ENCODE data around the gene NFIC. TPM values are rescaled to one million over a fixed set of nuclear protein-coding genes. Genes with fewer than 3 reads are reported as not detected.

NFIC gene
- polyA plus RNA-seq, 5 donors: 31.3 to 72.3 (median 36.8) TPM

DNA sequence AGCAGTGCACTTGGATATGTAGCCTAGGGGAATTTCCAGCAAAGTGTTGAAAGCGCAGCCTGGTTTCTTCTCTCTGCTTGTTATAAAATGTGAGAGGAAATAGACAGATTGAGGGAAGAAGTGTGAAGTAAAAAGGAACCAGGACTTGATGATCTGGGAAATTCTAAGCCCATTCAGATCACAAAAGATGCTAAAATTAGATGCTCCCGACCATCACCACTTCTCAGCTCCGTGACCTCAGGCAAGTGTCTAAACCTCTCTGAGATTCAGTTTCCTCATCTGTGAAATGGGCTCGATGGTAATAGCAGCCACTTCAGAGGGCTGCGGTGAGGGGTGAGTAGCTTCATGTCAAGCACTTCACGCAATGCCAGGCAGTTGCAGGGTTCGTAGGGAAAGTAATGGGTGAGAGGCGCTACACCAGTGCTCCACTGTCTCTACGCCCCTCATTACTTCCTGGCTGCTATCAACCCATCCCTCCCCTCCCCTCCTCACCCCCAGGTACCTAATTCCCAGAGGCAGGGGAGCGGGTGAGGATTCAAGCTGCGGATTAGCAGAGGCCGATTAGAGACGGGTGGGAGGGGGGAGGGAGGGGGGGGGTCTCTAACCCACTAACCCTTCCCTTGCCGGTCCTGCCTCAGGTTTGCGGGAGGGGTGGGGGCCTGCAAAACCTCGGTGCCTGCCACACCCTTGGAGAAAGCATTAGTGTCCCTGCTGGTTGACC is 9.0 kb upstream of the NFIC start:
- no peak for DNase-seq

DNA sequence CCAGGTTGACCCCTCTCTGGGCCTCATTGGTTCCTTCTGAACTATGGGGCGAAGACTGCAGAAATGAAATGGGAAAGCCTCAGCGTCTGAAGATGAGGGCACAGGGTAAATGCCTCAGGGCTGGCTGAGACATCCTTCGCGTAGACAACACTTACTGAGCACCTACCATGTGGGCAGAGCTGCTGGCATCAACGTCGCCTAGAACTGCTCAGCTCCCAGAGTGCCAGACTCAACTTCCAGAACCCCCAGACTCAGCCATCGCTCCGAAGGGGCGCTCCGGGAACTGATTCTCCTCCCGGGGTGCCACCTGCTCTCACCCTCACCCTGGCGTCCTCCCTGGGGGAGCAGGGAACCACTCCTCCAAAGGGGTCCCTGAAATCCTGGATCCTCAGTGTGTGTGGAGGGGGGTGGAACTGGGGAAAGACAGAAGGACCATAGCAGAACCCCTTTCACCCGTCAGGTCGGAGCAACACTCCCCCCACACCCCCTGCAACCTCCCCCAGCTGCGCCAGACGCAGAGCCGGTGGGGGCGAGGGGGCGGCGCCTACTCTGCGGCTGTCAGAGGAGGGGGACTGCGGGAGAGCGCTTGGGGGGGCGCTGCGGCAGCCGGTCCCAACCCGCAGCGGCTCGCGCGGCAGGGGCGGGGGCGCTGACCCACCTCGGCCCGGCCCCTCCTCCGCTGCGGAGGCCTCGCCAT is 8.2 kb upstream of the NFIC start:
- no peak for DNase-seq

DNA sequence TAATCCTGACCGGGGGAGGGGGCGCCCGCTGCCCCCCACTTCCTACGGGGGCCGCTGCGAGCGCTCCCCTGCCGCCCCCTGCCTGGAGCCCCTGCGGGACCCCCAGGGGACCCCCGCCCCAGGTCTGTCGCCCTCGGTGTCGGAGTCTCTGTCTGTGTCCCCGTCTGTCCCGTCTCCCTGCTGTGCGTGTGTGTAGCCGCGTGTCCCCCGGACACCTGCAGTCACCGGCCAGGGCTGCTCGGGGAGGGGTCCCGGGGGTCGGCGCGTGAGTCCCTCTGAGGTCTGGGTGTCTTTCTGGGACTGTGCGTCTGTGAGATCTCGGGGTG is 7.7 kb upstream of the NFIC start:
- no peak for DNase-seq

DNA sequence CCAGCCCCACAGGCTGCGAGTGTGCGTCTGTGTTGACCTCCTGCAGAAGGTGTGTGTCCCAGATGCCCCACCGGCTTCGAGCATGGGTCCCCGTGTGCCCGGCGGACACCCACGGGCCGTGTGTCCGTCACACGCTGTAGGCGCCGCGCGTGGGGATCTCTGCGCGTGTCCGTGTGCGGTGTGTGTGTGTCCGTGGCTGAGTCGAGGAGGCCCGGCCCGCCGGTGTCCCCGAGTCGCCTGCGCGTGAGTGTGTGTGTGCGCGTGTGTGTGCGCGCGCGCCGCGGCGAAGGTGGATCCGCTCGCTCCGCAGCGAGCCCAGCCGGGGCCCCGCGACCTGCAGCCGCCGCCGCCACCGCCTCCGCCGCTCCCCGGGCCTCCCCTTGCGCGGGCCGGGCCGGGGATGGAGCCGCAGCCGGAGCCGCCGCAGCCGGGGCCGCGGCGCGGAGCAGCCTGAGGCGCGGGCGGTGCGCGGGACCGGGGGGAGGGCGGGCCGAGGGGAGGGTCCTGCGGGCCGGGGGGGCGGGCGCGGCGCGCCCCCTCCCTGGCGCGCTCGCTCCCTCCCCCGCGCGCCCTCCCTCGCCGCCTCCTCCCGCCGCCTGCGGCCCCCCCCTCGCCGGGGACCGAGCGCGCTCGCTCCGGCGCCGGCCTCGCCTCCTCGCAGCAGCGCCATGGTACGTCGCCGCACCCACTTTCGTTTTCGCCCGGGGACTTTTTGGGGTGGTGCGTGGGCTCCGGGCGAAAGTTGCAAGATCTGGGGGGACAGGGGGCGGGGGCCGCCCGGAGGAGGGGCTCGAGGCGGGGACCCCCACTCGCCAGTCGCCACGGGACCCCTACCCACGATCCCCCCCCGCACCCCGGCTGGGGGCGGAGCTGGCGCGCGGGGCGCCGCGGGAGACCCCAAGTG is 7.1 kb upstream of the NFIC start:
- no peak for DNase-seq

DNA sequence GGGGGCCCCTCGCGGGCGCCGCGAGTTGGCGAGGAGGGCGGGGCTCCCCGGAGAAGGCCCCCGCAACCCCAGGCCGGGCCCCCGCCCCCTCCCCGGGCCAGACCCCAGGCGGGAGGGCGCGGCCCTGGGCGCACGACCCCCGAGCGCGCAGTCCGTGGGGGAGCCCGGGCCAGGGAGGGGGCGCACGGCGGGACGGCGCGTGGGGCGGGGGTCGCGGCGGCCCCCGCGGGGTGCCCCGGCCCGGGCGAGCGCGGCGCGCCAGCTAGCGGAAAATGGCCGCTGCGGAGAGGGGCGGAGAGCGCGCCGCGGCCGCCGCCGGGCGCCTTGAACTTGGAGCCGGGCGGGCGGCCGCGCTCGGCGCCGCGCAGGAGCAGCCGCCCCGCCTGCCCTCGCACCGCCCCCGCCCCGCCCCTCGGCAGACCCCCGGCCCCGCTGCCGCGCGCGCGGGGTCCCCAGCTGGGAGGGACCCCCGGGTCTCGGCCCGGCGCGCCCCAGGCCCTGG is 6.4 kb upstream of the NFIC start:
- DNase-seq: no peak

DNA sequence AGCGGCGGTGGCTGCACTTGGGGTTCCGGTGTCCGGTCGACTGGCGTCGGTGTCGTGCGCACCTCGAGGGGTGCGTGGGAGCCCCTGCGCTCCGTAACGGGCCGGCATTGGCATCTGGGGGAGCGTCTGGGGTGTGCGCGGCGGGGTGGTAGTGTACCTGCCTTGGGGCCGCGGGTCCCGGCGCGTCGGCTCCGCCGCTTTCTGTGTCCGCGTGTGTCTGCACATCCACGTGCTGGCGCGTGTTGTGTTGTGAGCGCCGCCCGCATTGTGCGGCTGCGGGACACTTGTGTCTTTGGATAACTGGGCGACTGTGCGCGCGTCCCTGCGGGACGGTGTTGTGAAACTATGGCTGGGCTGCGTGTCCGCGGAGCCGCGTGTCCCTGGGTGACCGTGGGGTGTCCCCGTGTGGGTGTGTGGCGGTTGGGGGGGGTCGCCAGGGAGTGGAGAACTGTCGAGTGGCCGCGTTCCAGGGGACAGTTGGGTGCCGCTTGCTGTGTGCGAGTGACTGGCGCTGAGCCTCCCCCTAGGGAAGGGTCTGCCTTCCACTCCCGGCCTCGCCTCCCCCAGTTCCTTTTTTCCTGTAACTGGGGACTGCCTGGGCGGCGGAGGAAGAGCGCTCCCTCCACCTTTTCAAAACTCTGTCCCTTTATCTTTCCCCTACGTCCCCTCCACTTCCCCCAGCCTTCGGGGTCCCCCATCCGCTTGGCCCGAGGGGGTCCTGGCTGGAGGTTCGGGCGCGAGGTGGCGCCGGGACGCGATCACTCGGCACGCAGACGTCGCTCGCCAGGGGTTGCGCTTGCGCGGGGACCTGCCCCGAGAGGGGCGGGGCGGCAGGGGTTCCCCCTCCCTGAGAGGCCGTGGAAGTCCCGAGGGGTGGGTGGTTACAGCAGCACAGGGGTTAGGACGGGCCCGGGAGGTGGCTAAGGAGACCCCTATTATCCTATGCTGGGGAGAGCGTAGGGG is 5.7 kb upstream of the NFIC start:
- DNase-seq: no peak

DNA sequence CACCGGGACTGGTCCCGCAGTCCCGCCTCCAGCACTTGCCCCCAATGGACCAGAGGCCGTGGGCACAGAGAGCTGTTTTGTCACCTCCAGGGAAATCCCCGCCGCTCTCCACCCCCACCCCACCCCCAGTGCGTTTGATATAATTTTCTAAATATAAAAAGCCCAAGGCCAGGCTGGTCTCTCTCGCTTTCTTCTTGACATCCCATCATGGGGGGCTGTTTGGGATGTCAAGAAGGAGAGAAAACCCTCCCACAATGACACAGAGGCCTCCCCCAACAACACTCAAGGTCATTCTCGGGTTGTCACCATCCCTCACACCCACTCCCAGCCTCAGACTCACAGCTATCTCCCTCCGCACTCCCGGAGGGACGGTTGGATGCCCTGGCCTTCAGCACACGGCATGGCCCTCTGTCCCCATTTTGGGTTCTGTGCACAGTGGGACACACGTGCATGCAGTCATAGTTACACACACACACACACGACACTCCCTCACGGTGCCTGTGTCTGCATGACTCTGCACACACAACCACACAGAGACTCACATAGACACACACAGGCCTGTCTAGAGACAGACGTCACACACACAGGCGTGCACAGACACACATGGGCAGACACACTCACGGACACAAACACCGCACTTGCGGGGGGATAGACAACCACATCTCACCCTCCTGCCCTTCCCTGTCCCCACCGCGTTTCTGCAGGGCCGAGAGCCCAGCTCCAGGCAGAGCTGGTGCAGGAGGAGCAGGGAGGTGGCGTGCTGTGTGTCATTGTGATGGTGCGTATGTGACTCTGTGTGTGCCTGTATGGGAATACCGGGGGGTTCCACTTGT is 4.8 kb upstream of the NFIC start:
- DNase-seq: no peak

DNA sequence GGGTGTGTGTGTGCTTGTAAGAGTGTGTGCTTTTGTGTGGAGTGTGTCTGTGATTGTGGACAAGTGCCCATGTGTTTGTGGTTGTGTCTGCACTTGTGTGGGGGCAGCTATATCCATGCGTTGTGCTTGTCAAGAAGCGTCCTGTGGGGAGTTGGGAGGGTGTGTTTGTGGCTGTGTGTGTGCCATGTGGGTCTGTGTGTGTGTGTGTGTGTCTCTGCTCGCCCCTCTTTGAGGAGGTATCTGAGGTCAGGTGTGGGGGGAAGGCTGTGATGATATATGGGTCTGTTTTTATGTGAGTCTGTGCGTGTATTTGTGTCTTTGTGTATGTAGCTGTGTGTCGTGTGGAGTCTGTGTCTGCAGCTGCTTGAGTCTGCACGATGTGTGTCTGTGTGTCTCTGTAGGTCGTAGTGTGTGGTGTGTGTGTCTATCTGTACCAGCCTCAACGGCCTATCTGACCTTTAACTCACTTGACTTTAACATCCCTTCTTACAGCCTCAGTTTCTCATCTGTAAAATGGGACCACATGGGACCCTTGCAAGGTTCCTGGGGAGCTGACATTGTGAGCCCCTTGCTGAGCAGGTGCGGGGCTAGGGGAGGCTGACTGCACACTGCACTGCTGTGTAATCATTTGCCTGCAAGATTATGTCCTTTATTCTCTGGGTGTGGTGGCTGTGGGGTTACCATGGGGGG is 4.0 kb upstream of the NFIC start:
- DNase-seq: no peak

DNA sequence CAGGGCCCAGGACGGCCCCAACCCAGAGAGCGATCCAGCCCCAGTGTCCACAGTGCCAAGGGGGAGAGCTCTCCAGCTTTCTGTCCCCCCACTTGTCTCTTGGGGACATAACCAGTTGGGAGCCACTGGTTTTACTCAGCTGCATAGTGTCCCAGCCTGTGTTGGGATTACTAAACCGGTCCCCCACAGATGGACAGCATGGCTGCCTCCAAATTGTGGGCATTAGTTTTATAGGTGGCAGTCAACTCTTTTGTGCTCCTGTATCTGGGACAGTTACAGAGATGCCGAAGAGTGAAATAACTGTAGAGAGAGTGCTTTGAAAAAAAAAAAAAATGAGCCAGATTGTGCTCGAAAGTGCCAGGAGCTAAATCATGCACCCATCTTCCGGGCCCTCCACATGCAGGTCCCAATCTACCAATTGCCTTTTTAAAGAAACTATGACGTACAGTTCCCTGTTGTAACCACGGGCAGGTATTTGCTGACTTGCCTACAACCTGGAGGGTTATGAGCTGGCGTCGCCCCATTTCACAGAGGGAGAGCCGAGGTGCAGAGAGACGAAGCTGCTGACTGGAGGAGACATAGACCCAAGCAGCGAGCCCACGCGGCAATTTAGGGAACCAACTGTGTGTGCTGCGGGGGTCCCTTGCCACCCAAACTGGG is 2.4 kb upstream of the NFIC start:
- DNase-seq: no peak

DNA sequence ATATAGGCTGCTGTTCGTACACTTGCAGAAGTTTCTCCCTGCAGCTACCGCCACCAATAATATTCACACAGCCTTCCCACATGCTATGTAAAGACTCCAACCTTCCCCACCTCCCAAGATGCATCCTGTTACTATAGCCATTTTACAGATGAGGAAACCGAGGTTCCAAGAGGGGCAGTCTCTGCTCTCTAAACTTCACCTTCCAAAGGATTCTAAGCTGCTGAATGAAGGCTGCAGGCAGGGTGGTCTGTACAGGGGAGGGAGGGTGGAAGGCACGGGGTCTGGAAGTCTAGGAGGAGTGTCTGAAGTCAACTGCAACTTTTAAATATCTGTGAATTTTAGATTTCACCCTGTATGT is 1.9 kb upstream of the NFIC start:
- DNase-seq: no peak

DNA sequence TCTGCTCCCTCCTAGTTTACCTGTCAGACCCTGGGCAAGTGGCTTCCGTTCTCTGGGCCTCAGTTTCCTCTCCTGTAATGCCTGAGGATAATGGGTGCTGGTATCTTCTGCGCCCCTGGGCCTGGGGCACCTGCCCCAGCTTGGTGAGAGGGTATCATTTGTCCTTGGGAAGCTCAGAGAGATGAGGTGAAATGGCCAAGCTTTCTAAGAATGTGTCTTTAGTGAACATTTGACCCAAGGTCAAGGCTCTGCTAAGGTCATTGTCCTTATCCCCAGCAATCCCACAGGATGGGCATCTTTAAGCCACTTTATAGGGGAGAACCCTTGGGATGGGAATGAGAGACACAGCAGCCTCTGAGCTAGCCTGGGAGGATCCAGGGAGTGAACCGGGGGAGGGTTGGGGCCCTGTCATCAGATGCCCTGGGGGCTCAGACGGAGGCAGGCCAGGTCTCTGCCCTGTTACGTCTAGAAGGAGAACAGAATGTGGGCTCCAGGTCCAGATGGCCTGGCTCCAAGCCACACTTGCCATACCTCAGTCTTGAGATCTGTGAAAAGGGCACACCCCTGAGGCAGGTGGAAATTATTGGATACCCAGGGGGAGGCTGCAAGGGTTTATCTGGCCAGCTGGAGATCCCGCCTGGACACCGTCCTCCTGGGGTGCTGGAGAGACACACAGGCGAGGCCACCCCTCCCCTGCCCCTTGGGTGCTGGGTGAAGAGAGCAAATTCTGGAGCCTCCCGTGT is 1.1 kb upstream of the NFIC start:
- DNase-seq: no peak

DNA sequence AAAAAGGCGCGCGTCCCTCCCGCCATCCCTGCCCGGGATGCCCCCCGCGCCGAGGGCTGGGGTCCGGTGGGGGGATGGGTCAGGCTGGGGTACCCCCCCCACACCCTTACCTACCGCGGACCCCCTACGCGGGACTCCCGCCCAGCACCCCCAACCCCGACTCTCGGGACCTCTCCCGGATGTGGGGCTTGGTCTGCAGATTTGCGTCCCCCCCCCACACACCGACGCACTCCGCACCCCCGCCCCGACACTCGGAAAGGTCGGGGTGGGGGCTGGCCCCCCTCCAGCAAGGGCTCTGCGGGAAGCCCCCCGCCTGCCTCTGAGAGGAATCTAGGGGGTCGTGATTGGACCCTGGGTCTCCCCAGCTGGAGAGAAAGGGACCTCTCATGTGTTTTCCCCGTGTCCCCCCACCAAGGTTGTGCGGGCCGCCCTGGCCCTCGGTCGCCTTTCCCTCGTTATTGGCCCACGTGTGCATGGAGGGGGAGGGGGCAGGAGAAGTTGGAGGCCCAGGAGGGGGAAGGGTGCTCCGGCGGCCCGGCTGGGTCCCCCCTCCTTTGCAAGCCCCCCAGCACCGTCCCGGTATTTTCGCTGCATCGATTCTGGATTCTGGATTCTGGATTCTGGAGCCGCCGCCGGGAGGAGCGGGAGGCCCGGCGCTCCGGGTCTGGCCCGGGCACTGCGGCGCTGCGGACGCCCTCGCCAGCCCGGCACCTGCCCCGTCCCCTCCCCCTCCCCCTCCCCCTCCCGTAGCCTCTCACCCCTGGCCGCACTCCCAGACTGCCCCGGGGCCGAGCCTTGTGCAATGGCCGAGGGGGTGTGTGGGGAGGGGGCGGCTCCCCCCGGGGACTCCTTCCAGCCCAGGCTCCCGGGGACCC is 607 bp downstream of the NFIC start:
- DNase-seq: no peak

DNA sequence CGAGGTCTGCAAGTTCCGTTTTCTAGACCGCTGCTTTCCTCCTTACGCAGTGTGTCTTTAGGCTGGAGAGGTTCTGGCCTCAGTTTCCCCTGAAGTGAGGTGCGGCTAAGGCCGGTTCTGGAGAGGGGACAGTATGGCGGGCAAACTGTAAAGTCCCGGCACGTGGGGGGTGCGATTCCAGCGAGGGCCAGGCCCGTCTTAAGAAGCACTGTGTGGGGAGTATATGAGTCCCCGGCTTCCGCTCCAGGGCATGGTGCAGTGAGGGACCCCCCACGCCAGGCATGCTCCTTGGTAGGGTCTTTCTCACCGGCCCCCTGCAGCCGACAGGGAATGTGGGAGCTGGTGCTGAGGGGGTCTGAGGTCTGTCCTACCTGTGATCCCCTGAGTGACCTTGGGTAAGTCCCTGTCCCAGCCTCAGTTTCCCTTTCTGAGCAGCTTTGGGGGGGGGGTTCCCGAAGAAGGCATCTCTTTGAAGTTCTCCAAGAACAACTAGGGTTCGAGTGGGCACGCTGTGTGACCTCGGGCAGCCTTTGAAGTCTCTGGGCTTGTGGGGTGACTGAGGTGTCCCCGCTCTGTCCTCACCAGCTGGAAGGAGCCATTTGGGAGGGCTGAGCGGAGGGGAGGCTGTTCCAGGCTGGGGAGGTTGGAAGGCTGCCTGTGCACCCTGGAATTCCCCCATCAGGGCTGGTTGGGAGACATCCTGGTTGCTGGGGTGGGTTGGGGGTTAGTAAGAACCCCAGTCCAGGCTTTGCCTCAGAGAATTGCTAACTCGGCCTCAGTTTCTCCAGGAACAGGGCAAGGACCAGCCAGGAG is 1.5 kb downstream of the NFIC start:
- no peak for DNase-seq

DNA sequence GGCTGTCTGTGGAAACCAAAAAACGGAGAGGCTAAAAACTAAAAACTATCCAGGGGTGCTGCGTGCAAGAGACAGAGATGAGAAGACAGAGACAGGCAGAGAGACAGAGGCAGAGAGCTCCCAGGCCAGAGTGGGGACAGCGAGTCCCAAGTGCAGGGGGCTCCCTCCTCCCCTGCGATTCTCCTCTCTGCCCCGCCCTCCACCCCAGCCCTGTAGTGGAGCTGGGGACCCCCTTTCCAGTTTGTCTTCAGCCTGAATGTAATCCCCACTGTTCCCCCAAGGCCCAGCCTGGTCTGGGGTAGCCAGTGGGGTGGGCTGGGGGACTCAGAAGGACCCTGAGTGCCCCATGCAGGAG is 2.0 kb downstream of the NFIC start:
- no peak for DNase-seq

DNA sequence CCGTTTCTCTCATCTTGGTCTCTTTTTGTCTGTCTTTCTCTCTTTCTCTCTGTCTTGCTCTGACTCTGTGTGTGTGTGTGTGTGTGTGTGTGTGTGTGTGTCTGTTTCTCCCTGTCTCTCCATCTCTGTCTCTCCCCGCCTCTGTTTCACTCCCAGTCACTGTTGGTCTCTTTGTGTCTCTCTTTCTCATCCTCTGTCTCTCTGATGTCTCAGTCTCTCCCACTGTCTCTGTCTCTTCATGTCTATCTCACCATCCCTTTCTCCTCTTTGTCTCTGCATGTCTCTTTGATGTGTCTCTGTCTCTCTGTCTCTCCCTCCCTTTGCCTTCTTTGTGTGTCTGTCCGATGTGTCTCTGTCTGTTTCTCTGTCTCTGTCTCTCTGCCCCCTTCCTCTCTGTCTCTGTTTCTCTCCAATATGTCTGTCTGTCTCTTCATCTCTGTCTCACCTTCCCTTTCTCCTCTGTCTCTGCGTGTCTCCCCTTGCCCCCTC is 2.5 kb downstream of the NFIC start:
- DNase-seq: no peak
